ENCODE measurements around the gene A2M. TPM values are rescaled to one million over a fixed set of nuclear protein-coding genes. Genes with fewer than 3 reads are reported as not detected.

The A2M gene
- total and polyA plus RNA-seq, 2 of the 8 experiments (the other 6 are each of a cell fraction or from before 2014, with no cell fraction given), result 0.15 TPM; not detected in 1

DNA sequence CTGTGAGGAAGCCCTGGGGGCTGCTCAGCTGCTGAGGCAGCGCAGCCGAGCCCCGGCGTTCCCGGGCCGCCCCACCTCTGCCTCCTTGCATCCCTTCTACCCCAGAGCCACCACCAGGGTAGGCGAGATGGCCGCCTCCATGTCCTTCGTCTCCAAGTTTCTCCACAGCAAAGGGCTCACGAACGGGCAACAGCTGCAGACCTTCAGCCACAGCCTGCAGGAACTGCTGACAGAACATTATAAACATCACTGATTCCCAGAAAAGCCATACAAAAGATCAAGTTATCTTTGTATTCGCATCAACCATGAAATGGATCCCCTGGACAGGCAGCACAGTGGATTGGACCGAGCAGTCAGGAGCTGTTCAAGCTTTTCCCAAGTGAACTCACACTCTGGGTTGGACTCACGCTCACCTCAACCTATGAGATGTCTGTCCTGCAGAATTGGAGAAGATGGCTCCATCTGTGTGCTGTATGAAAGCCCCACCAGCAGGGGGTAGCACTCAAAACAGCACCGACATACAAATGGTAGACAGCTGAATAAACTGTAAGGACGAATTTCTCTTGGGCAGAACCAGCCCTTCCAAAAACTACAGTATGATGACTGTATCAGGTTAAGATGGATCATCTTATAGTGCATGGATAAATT, 19.4 kb upstream of the A2M start:
- no peak overlapping the region for H2BK120ac ChIP-seq (replicated peaks; ENCODE audit: low read depth, low read length)
- H4K8ac ChIP-seq (ENCODE audit: extremely low read depth, insufficient read depth, low read length), result no peak overlapping the region
- H3K79me2 ChIP-seq (ENCODE audit: control insufficient read depth in 1 of 2, insufficient read depth in 2 of 2, low read length in 2 of 2), result no peaks in the 10 kb centered on the region
- no peak overlapping the region for H4K5ac ChIP-seq (ENCODE audit: insufficient read length, low read depth, low read length)
- H4K20me1 ChIP-seq (replicated peaks in 1 of 2; ENCODE audit: control insufficient read depth in 1 of 2, insufficient read depth in 2 of 2, low read length in 2 of 2), result no peaks in the 10 kb centered on the region
- H3K4me2 ChIP-seq (ENCODE audit: insufficient read depth in 1 of 2, low read depth in 2 of 2, low read length in 2 of 2), result no peak overlapping the region
- POLR2A ChIA-PET (ENCODE audit: partially characterized antibody), result interaction anchor here (0.7 kb wide), 1 partner anchor 190 kb away, joined by 3 read pairs; no protein-coding TSS in a partner anchor
- no peak overlapping the region for H2AK5ac ChIP-seq (ENCODE audit: low read depth, low read length)
- H3K56ac ChIP-seq (replicated peaks; ENCODE audit: insufficient read length, low read depth, low read length), result no peak overlapping the region
- no peak overlapping the region for H3K4ac ChIP-seq (replicated peaks; ENCODE audit: insufficient read length, low read depth, low read length)
- no peak overlapping the region for H3K9ac ChIP-seq (replicated peaks in 1 of 4; ENCODE audit: extremely low read depth in 1 of 4, low read depth in 3 of 4, low read length in 3 of 4)
- H2BK15ac ChIP-seq (ENCODE audit: low read length), result no peak overlapping the region
- peaks cover 4 to 5% of the 10 kb centered on the region in 2 experiments; a peak in 1 of 4 replicates for H3K9me3 ChIP-seq (ENCODE audit: insufficient read depth in 2 of 2, low read depth in 1 of 2, low read length in 1 of 2)
- TF ChIP-seq, protein P1, sequence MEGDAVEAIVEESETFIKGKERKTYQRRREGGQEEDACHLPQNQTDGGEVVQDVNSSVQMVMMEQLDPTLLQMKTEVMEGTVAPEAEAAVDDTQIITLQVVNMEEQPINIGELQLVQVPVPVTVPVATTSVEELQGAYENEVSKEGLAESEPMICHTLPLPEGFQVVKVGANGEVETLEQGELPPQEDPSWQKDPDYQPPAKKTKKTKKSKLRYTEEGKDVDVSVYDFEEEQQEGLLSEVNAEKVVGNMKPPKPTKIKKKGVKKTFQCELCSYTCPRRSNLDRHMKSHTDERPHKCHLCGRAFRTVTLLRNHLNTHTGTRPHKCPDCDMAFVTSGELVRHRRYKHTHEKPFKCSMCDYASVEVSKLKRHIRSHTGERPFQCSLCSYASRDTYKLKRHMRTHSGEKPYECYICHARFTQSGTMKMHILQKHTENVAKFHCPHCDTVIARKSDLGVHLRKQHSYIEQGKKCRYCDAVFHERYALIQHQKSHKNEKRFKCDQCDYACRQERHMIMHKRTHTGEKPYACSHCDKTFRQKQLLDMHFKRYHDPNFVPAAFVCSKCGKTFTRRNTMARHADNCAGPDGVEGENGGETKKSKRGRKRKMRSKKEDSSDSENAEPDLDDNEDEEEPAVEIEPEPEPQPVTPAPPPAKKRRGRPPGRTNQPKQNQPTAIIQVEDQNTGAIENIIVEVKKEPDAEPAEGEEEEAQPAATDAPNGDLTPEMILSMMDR (IDR thresholded peaks at IDR 0.05; ENCODE audit: control extremely low read depth in 1 of 3, insufficient read depth in 1 of 3, low read depth in 1 of 3, low read length in 3 of 3), result peak; percentile 27 to 57 (median 33); a peak in 3 of 4 replicates
- TF ChIP-seq PHF8 (conservative IDR thresholded peaks at IDR 0.05; ENCODE audit: low read depth, low read length), result no peak
- no peak for TF ChIP-seq SP2 (IDR thresholded peaks at IDR 0.05; ENCODE audit: low read length)
- 0 out of 2 replicates have a peak, but pooled peaks have one; percentile 33 for TF ChIP-seq YY1 (IDR thresholded peaks at IDR 0.05; ENCODE audit: low read depth, low read length)
- TF ChIP-seq RAD21 (IDR thresholded peaks at IDR 0.05 in 1 of 2, conservative IDR thresholded peaks at IDR 0.05 in 1 of 2; ENCODE audit: low read depth in 2 of 2, low read length in 2 of 2), result peak; percentile 25 to 34; a peak in 2 of 4 replicates
- TF ChIP-seq, protein P2, sequence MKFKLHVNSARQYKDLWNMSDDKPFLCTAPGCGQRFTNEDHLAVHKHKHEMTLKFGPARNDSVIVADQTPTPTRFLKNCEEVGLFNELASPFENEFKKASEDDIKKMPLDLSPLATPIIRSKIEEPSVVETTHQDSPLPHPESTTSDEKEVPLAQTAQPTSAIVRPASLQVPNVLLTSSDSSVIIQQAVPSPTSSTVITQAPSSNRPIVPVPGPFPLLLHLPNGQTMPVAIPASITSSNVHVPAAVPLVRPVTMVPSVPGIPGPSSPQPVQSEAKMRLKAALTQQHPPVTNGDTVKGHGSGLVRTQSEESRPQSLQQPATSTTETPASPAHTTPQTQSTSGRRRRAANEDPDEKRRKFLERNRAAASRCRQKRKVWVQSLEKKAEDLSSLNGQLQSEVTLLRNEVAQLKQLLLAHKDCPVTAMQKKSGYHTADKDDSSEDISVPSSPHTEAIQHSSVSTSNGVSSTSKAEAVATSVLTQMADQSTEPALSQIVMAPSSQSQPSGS (IDR thresholded peaks at IDR 0.05; ENCODE audit: low read length), result no peak
- H2BK5ac ChIP-seq (ENCODE audit: low read depth, low read length), result no peak overlapping the region
- H3K23ac ChIP-seq (ENCODE audit: insufficient read length), result no peak overlapping the region
- 93% methylated on average over 16 of the region's 16 CpGs; no CpG with 5 or more reads in 1 of the 2 experiments for WGBS, 2 experiments (ENCODE audit: extremely low coverage in 1 of 2, insufficient coverage in 1 of 2, insufficient read length in 1 of 2, insufficient replicate concordance in 2 of 2, low coverage in 1 of 2, low lambda C conversion rate in 2 of 2, missing lambda C conversion rate in 1 of 2)
- H3K79me1 ChIP-seq (ENCODE audit: low read depth, low read length), result no peaks in the 10 kb centered on the region
- H3K27ac ChIP-seq (ENCODE audit: low read depth, low read length), result no peak overlapping the region
- H2BK12ac ChIP-seq (ENCODE audit: low read depth, low read length), result no peak overlapping the region
- H3K18ac ChIP-seq (ENCODE audit: extremely low read depth, low read length), result no peak overlapping the region
- no peak overlapping the region for H2BK20ac ChIP-seq (ENCODE audit: low read length)
- no peaks in the 10 kb centered on the region for H3K4me1 ChIP-seq (replicated peaks in 1 of 4; ENCODE audit: control insufficient read depth in 3 of 4, insufficient read depth in 4 of 4, low read length in 3 of 4)
- DNase-seq (ENCODE audit: low read depth in 1 of 2, low spot score in 2 of 2) (peak in 1 of 2 experiments; percentile 45), FAIRE-seq (no peak)
- H3K27me3 ChIP-seq (replicated peaks in 1 of 4; ENCODE audit: control insufficient read depth in 3 of 4, extremely low read depth in 1 of 4, insufficient read depth in 3 of 4, low read length in 3 of 4), result no peaks in the 10 kb centered on the region
- no peak overlapping the region for H3K14ac ChIP-seq (ENCODE audit: insufficient read length)
- no peaks in the 10 kb centered on the region for H3K36me3 ChIP-seq (ENCODE audit: control insufficient read depth in 2 of 4, insufficient read depth in 4 of 4, low read length in 3 of 4)
- no peak overlapping the region for H2AFZ ChIP-seq (ENCODE audit: low read length)
- H4K91ac ChIP-seq (replicated peaks; ENCODE audit: insufficient read length, low read length), result no peak overlapping the region
- H3K4me3 ChIP-seq (ENCODE audit: extremely low read depth in 1 of 4, insufficient read depth in 2 of 4, low read depth in 3 of 4, low read length in 4 of 4), result no peak overlapping the region
- H3K23me2 ChIP-seq (ENCODE audit: low read depth, low read length), result no peaks in the 10 kb centered on the region
- CTCF ChIA-PET (ENCODE audit: partially characterized antibody), result interaction anchor here (1.0 to 1.9 kb wide), 12 partner anchors 8 to 243 kb away, joined by 3 to 8 read pairs (median 4); no protein-coding TSS in a partner anchor

Measured in H1 (cell line).